ENCODE results near the gene JARID2.

The JARID2 gene

GRCh38 chr6:15239616-15240364 is 6.1 kb upstream of the JARID2 start:
- H3K36me3 ChIP-seq (ENCODE audit: insufficient read depth, low read length), result no peaks in the 10 kb centered on the region
- no peak overlapping the region for H2AFZ ChIP-seq (ENCODE audit: low read depth, low read length)
- H3K27me3 ChIP-seq (ENCODE audit: insufficient read depth, low read length), result no peaks in the 10 kb centered on the region
- H3K9me3 ChIP-seq (ENCODE audit: low read length), result no peaks in the 10 kb centered on the region
- H3K4me1 ChIP-seq (ENCODE audit: insufficient read depth, low read length), result peaks cover 17% of the 10 kb centered on the region
- H3K4me3 ChIP-seq (ENCODE audit: low read length), result no peak overlapping the region

GRCh38 chr6:15242503-15242902 is 3.4 kb upstream of the JARID2 start:
- Histone ChIP-seq H3K4me3 (ENCODE audit: low read length) (no peak overlapping the region), H3K9me3 (ENCODE audit: low read length) (no peaks in the 10 kb centered on the region), H2AFZ (ENCODE audit: low read depth, low read length) (no peak overlapping the region), H3K36me3 (ENCODE audit: insufficient read depth, low read length) (no peaks in the 10 kb centered on the region), H3K27me3 (ENCODE audit: insufficient read depth, low read length) (no peaks in the 10 kb centered on the region), H3K4me1 (ENCODE audit: insufficient read depth, low read length) (peaks cover 17% of the 10 kb centered on the region)

- no peaks in the 10 kb centered on the region for H3K9me3 ChIP-seq (ENCODE audit: low read length)
- H3K4me1 ChIP-seq (ENCODE audit: insufficient read depth, low read length), result peaks cover 17% of the 10 kb centered on the region
- no peak overlapping the region for H3K4me3 ChIP-seq (ENCODE audit: low read length)
- H2AFZ ChIP-seq (ENCODE audit: low read depth, low read length), result no peak overlapping the region
- no peaks in the 10 kb centered on the region for H3K36me3 ChIP-seq (ENCODE audit: insufficient read depth, low read length)
- no peaks in the 10 kb centered on the region for H3K27me3 ChIP-seq (ENCODE audit: insufficient read depth, low read length)
Observed at GRCh38 chr6:15242937-15243614, 2.8 kb upstream of the JARID2 start.

GRCh38 chr6:15243910-15244619 is 1.8 kb upstream of the JARID2 start:
- Histone ChIP-seq H3K9me3 (ENCODE audit: low read length) (no peaks in the 10 kb centered on the region), H3K4me3 (ENCODE audit: low read length) (peak overlapping the region; percentile 69)

GRCh38 chr6:15244620-15245360 is 1.1 kb upstream of the JARID2 start:
- Histone ChIP-seq H3K36me3 (ENCODE audit: insufficient read depth, low read length) (no peaks in the 10 kb centered on the region), H3K4me1 (ENCODE audit: insufficient read depth, low read length) (peaks cover 23% of the 10 kb centered on the region), H3K27me3 (ENCODE audit: insufficient read depth, low read length) (no peaks in the 10 kb centered on the region), H3K9me3 (ENCODE audit: low read length) (no peaks in the 10 kb centered on the region), H3K4me3 (ENCODE audit: low read length) (peak overlapping the region; percentile 69), H2AFZ (ENCODE audit: low read depth, low read length) (peak overlapping the region; percentile 82)

More at GRCh38 chr6:15243910-15244619, 1.8 kb upstream of the JARID2 start:
- Histone ChIP-seq H3K4me1 (ENCODE audit: insufficient read depth, low read length) (peaks cover 17% of the 10 kb centered on the region), H3K36me3 (ENCODE audit: insufficient read depth, low read length) (no peaks in the 10 kb centered on the region), H2AFZ (ENCODE audit: low read depth, low read length) (peak overlapping the region; percentile 82), H3K27me3 (ENCODE audit: insufficient read depth, low read length) (no peaks in the 10 kb centered on the region)

- H3K4me3 ChIP-seq (ENCODE audit: low read length), result peak overlapping the region; percentile 69
- H3K27me3 ChIP-seq (ENCODE audit: insufficient read depth, low read length), result no peaks in the 10 kb centered on the region
- no peaks in the 10 kb centered on the region for H3K36me3 ChIP-seq (ENCODE audit: insufficient read depth, low read length)
- peak overlapping the region; percentile 98 for H2AFZ ChIP-seq (ENCODE audit: low read depth, low read length)
- H3K9me3 ChIP-seq (ENCODE audit: low read length), result no peaks in the 10 kb centered on the region
- peaks cover 23% of the 10 kb centered on the region for H3K4me1 ChIP-seq (ENCODE audit: insufficient read depth, low read length)
Observed at GRCh38 chr6:15246217-15246665, 372 bp downstream of the JARID2 start.

GRCh38 chr6:15246666-15247499 is 1.0 kb downstream of the JARID2 start:
- H3K36me3 ChIP-seq (ENCODE audit: insufficient read depth, low read length), result no peaks in the 10 kb centered on the region
- H3K9me3 ChIP-seq (ENCODE audit: low read length), result no peaks in the 10 kb centered on the region
- no peaks in the 10 kb centered on the region for H3K27me3 ChIP-seq (ENCODE audit: insufficient read depth, low read length)
- H3K4me1 ChIP-seq (ENCODE audit: insufficient read depth, low read length), result peaks cover 23% of the 10 kb centered on the region
- peak overlapping the region; percentile 69 for H3K4me3 ChIP-seq (ENCODE audit: low read length)
- H2AFZ ChIP-seq (ENCODE audit: low read depth, low read length), result peak overlapping the region; percentile 98

- H2AFZ ChIP-seq (ENCODE audit: low read depth, low read length), result no peak overlapping the region
Observed at GRCh38 chr6:15247500-15248450, 1.9 kb downstream of the JARID2 start.

GRCh38 chr6:15248451-15249370 is 2.8 kb downstream of the JARID2 start:
- peaks cover 14% of the 10 kb centered on the region for H3K4me1 ChIP-seq (ENCODE audit: insufficient read depth, low read length)
- no peaks in the 10 kb centered on the region for H3K27me3 ChIP-seq (ENCODE audit: insufficient read depth, low read length)
- H2AFZ ChIP-seq (ENCODE audit: low read depth, low read length), result peak overlapping the region; percentile 18
- no peaks in the 10 kb centered on the region for H3K9me3 ChIP-seq (ENCODE audit: low read length)
- H3K4me3 ChIP-seq (ENCODE audit: low read length), result peak overlapping the region; percentile 77
- no peaks in the 10 kb centered on the region for H3K36me3 ChIP-seq (ENCODE audit: insufficient read depth, low read length)

More at GRCh38 chr6:15247500-15248450, 1.9 kb downstream of the JARID2 start:
- Histone ChIP-seq H3K27me3 (ENCODE audit: insufficient read depth, low read length) (no peaks in the 10 kb centered on the region), H3K4me3 (ENCODE audit: low read length) (peak overlapping the region; percentile 69), H3K4me1 (ENCODE audit: insufficient read depth, low read length) (peaks cover 23% of the 10 kb centered on the region), H3K36me3 (ENCODE audit: insufficient read depth, low read length) (no peaks in the 10 kb centered on the region), H3K9me3 (ENCODE audit: low read length) (no peaks in the 10 kb centered on the region)

- Histone ChIP-seq H3K9me3 (ENCODE audit: low read length) (no peaks in the 10 kb centered on the region), H3K4me1 (ENCODE audit: insufficient read depth, low read length) (peaks cover 6% of the 10 kb centered on the region), H3K4me3 (ENCODE audit: low read length) (peak overlapping the region; percentile 77), H3K27me3 (ENCODE audit: insufficient read depth, low read length) (no peaks in the 10 kb centered on the region), H2AFZ (ENCODE audit: low read depth, low read length) (peak overlapping the region; percentile 18), H3K36me3 (ENCODE audit: insufficient read depth, low read length) (no peaks in the 10 kb centered on the region)
Observed at GRCh38 chr6:15249371-15250019, 3.6 kb downstream of the JARID2 start.

All from neuron (in vitro differentiated cells).